ENCODE results near the gene LPIN2. TPM values are rescaled to one million over a fixed set of nuclear protein-coding genes. Genes with fewer than 3 reads are reported as not detected.
"Not testable (repeated sequence)": the region's sequence is repeated elsewhere in the genome, so short reads cannot be mapped to it uniquely, and the experiment has no call there.

The LPIN2 gene
- total RNA-seq, 1 donor from 2014 or later: 11.0 TPM

- H3K36me3 ChIP-seq (ENCODE audit: control insufficient read depth in 3 of 3, insufficient read depth in 3 of 3, low read length in 3 of 3): no peaks in the 10 kb centered on the region
- no peaks in the 10 kb centered on the region for H3K27me3 ChIP-seq (ENCODE audit: control insufficient read depth in 3 of 3, insufficient read depth in 3 of 3, low read length in 3 of 3)
- H3K9me3 ChIP-seq (ENCODE audit: control insufficient read depth in 3 of 3, low read length in 3 of 3): no peaks in the 10 kb centered on the region
- H3K9ac ChIP-seq (ENCODE audit: low read depth in 1 of 3, low read length in 3 of 3): no peak overlapping the region
- no peaks in the 10 kb centered on the region for H3K4me1 ChIP-seq (ENCODE audit: control insufficient read depth in 3 of 3, insufficient read depth in 3 of 3, low read length in 3 of 3)
- no peak overlapping the region for H3K27ac ChIP-seq (ENCODE audit: low read depth, low read length)
- H3K4me3 ChIP-seq (ENCODE audit: low read length in 3 of 3): no peak overlapping the region
Observed at GRCh38 chr18:3054780-3055179, 41.8 kb upstream of the LPIN2 start.

- Histone ChIP-seq H3K9ac (ENCODE audit: low read depth in 1 of 3, low read length in 3 of 3) (no peak overlapping the region), H3K27ac (ENCODE audit: low read depth, low read length) (no peak overlapping the region), H3K4me3 (ENCODE audit: low read length in 3 of 3) (no peak overlapping the region), H3K4me1 (ENCODE audit: control insufficient read depth in 3 of 3, insufficient read depth in 3 of 3, low read length in 3 of 3) (no peaks in the 10 kb centered on the region), H3K9me3 (ENCODE audit: control insufficient read depth in 3 of 3, low read length in 3 of 3) (no peaks in the 10 kb centered on the region), H3K36me3 (ENCODE audit: control insufficient read depth in 3 of 3, insufficient read depth in 3 of 3, low read length in 3 of 3) (no peaks in the 10 kb centered on the region), H3K27me3 (ENCODE audit: control insufficient read depth in 3 of 3, insufficient read depth in 3 of 3, low read length in 3 of 3) (no peaks in the 10 kb centered on the region)
Observed at GRCh38 chr18:3054214-3054613, 41.3 kb upstream of the LPIN2 start.

- Histone ChIP-seq H3K4me3 (ENCODE audit: low read length in 3 of 3) (no peak overlapping the region), H3K9me3 (ENCODE audit: control insufficient read depth in 3 of 3, low read length in 3 of 3) (no peaks in the 10 kb centered on the region), H3K27me3 (ENCODE audit: control insufficient read depth in 3 of 3, insufficient read depth in 3 of 3, low read length in 3 of 3) (no peaks in the 10 kb centered on the region), H3K36me3 (ENCODE audit: control insufficient read depth in 3 of 3, insufficient read depth in 3 of 3, low read length in 3 of 3) (no peaks in the 10 kb centered on the region), H3K27ac (ENCODE audit: low read depth, low read length) (no peak overlapping the region), H3K4me1 (ENCODE audit: control insufficient read depth in 3 of 3, insufficient read depth in 3 of 3, low read length in 3 of 3) (no peaks in the 10 kb centered on the region), H3K9ac (ENCODE audit: low read depth in 1 of 3, low read length in 3 of 3) (no peak overlapping the region)
Observed at GRCh38 chr18:3053081-3053480, 40.1 kb upstream of the LPIN2 start.

GRCh38 chr18:3052411-3052758 lies 39.4 kb upstream of the LPIN2 start:
- Histone ChIP-seq H3K4me1 (ENCODE audit: control insufficient read depth in 3 of 3, insufficient read depth in 3 of 3, low read length in 3 of 3) (no peaks in the 10 kb centered on the region), H3K9me3 (ENCODE audit: control insufficient read depth in 3 of 3, low read length in 3 of 3) (no peaks in the 10 kb centered on the region), H3K9ac (ENCODE audit: low read depth in 1 of 3, low read length in 3 of 3) (no peak overlapping the region), H3K27me3 (ENCODE audit: control insufficient read depth in 3 of 3, insufficient read depth in 3 of 3, low read length in 3 of 3) (no peaks in the 10 kb centered on the region), H3K27ac (ENCODE audit: low read depth, low read length) (no peak overlapping the region), H3K36me3 (ENCODE audit: control insufficient read depth in 3 of 3, insufficient read depth in 3 of 3, low read length in 3 of 3) (no peaks in the 10 kb centered on the region), H3K4me3 (ENCODE audit: low read length in 3 of 3) (no peak overlapping the region)

GRCh38 chr18:3051718-3052410 lies 38.9 kb upstream of the LPIN2 start:
- H3K4me3 ChIP-seq (ENCODE audit: low read length in 3 of 3): no peak overlapping the region
- no peaks in the 10 kb centered on the region for H3K4me1 ChIP-seq (ENCODE audit: control insufficient read depth in 3 of 3, insufficient read depth in 3 of 3, low read length in 3 of 3)
- H3K27me3 ChIP-seq (ENCODE audit: control insufficient read depth in 3 of 3, insufficient read depth in 3 of 3, low read length in 3 of 3): no peaks in the 10 kb centered on the region
- H3K36me3 ChIP-seq (ENCODE audit: control insufficient read depth in 3 of 3, insufficient read depth in 3 of 3, low read length in 3 of 3): no peaks in the 10 kb centered on the region
- H3K9me3 ChIP-seq (ENCODE audit: control insufficient read depth in 3 of 3, low read length in 3 of 3): no peaks in the 10 kb centered on the region
- H3K9ac ChIP-seq (ENCODE audit: low read depth in 1 of 3, low read length in 3 of 3): no peak overlapping the region
- no peak overlapping the region for H3K27ac ChIP-seq (ENCODE audit: low read depth, low read length)

- not testable (repeated sequence) for H3K4me3 ChIP-seq (ENCODE audit: low read length in 3 of 3); H3K36me3 ChIP-seq (ENCODE audit: control insufficient read depth in 3 of 3, insufficient read depth in 3 of 3, low read length in 3 of 3); H3K27me3 ChIP-seq (ENCODE audit: control insufficient read depth in 3 of 3, insufficient read depth in 3 of 3, low read length in 3 of 3)
Observed at GRCh38 chr18:3049897-3050454, 37.0 kb upstream of the LPIN2 start.

GRCh38 chr18:3048820-3049349 lies 35.9 kb upstream of the LPIN2 start:
- Histone ChIP-seq H3K36me3 (ENCODE audit: control insufficient read depth in 3 of 3, insufficient read depth in 3 of 3, low read length in 3 of 3) (peaks cover 0 to 2% (median 0%) of the 10 kb centered on the region in 3 donors), H3K27me3 (ENCODE audit: control insufficient read depth in 3 of 3, insufficient read depth in 3 of 3, low read length in 3 of 3) (no peaks in the 10 kb centered on the region), H3K9ac (ENCODE audit: low read depth in 1 of 3, low read length in 3 of 3) (no peak overlapping the region), H3K4me3 (ENCODE audit: low read length in 3 of 3) (no peak overlapping the region), H3K27ac (ENCODE audit: low read depth, low read length) (no peak overlapping the region), H3K9me3 (ENCODE audit: control insufficient read depth in 3 of 3, low read length in 3 of 3) (no peaks in the 10 kb centered on the region), H3K4me1 (ENCODE audit: control insufficient read depth in 3 of 3, insufficient read depth in 3 of 3, low read length in 3 of 3) (no peaks in the 10 kb centered on the region)

More at GRCh38 chr18:3049897-3050454, 37.0 kb upstream of the LPIN2 start:
- not testable (repeated sequence) for H3K4me1 ChIP-seq (ENCODE audit: control insufficient read depth in 3 of 3, insufficient read depth in 3 of 3, low read length in 3 of 3); H3K27ac ChIP-seq (ENCODE audit: low read depth, low read length); H3K9me3 ChIP-seq (ENCODE audit: control insufficient read depth in 3 of 3, low read length in 3 of 3); H3K9ac ChIP-seq (ENCODE audit: low read depth in 1 of 3, low read length in 3 of 3)

- no peak overlapping the region for H3K27ac ChIP-seq (ENCODE audit: low read depth, low read length)
- no peak overlapping the region for H3K4me3 ChIP-seq (ENCODE audit: low read length in 3 of 3)
- no peak overlapping the region for H3K9ac ChIP-seq (ENCODE audit: low read depth in 1 of 3, low read length in 3 of 3)
- no peaks in the 10 kb centered on the region for H3K9me3 ChIP-seq (ENCODE audit: control insufficient read depth in 3 of 3, low read length in 3 of 3)
- no peaks in the 10 kb centered on the region for H3K27me3 ChIP-seq (ENCODE audit: control insufficient read depth in 3 of 3, insufficient read depth in 3 of 3, low read length in 3 of 3)
- peaks cover 0 to 2% (median 0%) of the 10 kb centered on the region in 3 donors for H3K36me3 ChIP-seq (ENCODE audit: control insufficient read depth in 3 of 3, insufficient read depth in 3 of 3, low read length in 3 of 3)
- no peaks in the 10 kb centered on the region for H3K4me1 ChIP-seq (ENCODE audit: control insufficient read depth in 3 of 3, insufficient read depth in 3 of 3, low read length in 3 of 3)
Observed at GRCh38 chr18:3048121-3048520, 35.2 kb upstream of the LPIN2 start.

- Histone ChIP-seq H3K27me3 (ENCODE audit: control insufficient read depth in 3 of 3, insufficient read depth in 3 of 3, low read length in 3 of 3) (no peaks in the 10 kb centered on the region), H3K27ac (ENCODE audit: low read depth, low read length) (no peak overlapping the region), H3K9ac (ENCODE audit: low read depth in 1 of 3, low read length in 3 of 3) (no peak overlapping the region), H3K4me3 (ENCODE audit: low read length in 3 of 3) (no peak overlapping the region), H3K36me3 (ENCODE audit: control insufficient read depth in 3 of 3, insufficient read depth in 3 of 3, low read length in 3 of 3) (peaks cover 0 to 2% (median 0%) of the 10 kb centered on the region in 3 donors), H3K9me3 (ENCODE audit: control insufficient read depth in 3 of 3, low read length in 3 of 3) (no peaks in the 10 kb centered on the region), H3K4me1 (ENCODE audit: control insufficient read depth in 3 of 3, insufficient read depth in 3 of 3, low read length in 3 of 3) (no peaks in the 10 kb centered on the region)
Observed at GRCh38 chr18:3046216-3046808, 33.4 kb upstream of the LPIN2 start.

- peaks cover 0 to 2% (median 0%) of the 10 kb centered on the region in 3 donors for H3K36me3 ChIP-seq (ENCODE audit: control insufficient read depth in 3 of 3, insufficient read depth in 3 of 3, low read length in 3 of 3)
- H3K4me1 ChIP-seq (ENCODE audit: control insufficient read depth in 3 of 3, insufficient read depth in 3 of 3, low read length in 3 of 3): no peaks in the 10 kb centered on the region
- no peak overlapping the region for H3K4me3 ChIP-seq (ENCODE audit: low read length in 3 of 3)
- H3K9me3 ChIP-seq (ENCODE audit: control insufficient read depth in 3 of 3, low read length in 3 of 3): no peaks in the 10 kb centered on the region
- no peak overlapping the region for H3K9ac ChIP-seq (ENCODE audit: low read depth in 1 of 3, low read length in 3 of 3)
- H3K27me3 ChIP-seq (ENCODE audit: control insufficient read depth in 3 of 3, insufficient read depth in 3 of 3, low read length in 3 of 3): no peaks in the 10 kb centered on the region
- H3K27ac ChIP-seq (ENCODE audit: low read depth, low read length): no peak overlapping the region
Observed at GRCh38 chr18:3044931-3045698, 32.2 kb upstream of the LPIN2 start.
